GM18508 (cell line): Measurements from ENCODE around the gene MED22.
"Not testable (repeated sequence)": the region's sequence is repeated elsewhere in the genome, so short reads cannot be mapped to it uniquely, and the experiment has no call there.

Experiments
- ATAC-seq: cut with Tn5 transposase; IDR thresholded peaks from one replicate; pipeline ENCODE4 v1.9.1; 2021; ENCODE audit warnings: moderate number of reproducible peaks; ENCODE audit not compliant: insufficient read depth, unreplicated experiment

MED22 gene

GRCh38 chr9:133317551-133317950, 30.4 kb downstream of the MED22 start:
- not testable (repeated sequence) for ATAC-seq

- ATAC-seq: no peak
Measured at GRCh38 chr9:133315997-133316396, 31.9 kb downstream of the MED22 start.

GRCh38 chr9:133309608-133310007, 38.3 kb downstream of the MED22 start:
- ATAC-seq: no peak

- no peak for ATAC-seq
Measured at GRCh38 chr9:133307301-133307700, 40.6 kb downstream of the MED22 start.

- ATAC-seq: no peak
Measured at GRCh38 chr9:133306242-133307204, 41.4 kb downstream of the MED22 start.

GRCh38 chr9:133305731-133306130, 42.2 kb downstream of the MED22 start:
- no peak for ATAC-seq

- no peak for ATAC-seq
Measured at GRCh38 chr9:133304477-133305377, 43.2 kb downstream of the MED22 start.

- ATAC-seq: no peak
Measured at GRCh38 chr9:133304158-133304470, 43.8 kb downstream of the MED22 start.

GRCh38 chr9:133303266-133304157, 44.4 kb downstream of the MED22 start:
- no peak for ATAC-seq

GRCh38 chr9:133301253-133302230, 46.4 kb downstream of the MED22 start:
- ATAC-seq: no peak

- ATAC-seq: not testable (repeated sequence)
Measured at GRCh38 chr9:133299996-133300395, 47.9 kb downstream of the MED22 start.

- no peak for ATAC-seq
Measured at GRCh38 chr9:133294257-133294656, 53.7 kb downstream of the MED22 start.

- no peak for ATAC-seq
Measured at GRCh38 chr9:133290751-133291302, 57.1 kb downstream of the MED22 start.
